ENCODE data around the gene SPRED3. TPM values are rescaled to one million over a fixed set of nuclear protein-coding genes. Genes with fewer than 3 reads are reported as not detected.

SPRED3 gene
- total and polyA plus RNA-seq, 9 of the 15 experiments (the other 6 are each of a cell fraction or from before 2014, with no cell fraction given) = 0.05 to 1.3 (median 0.36) TPM

DNA sequence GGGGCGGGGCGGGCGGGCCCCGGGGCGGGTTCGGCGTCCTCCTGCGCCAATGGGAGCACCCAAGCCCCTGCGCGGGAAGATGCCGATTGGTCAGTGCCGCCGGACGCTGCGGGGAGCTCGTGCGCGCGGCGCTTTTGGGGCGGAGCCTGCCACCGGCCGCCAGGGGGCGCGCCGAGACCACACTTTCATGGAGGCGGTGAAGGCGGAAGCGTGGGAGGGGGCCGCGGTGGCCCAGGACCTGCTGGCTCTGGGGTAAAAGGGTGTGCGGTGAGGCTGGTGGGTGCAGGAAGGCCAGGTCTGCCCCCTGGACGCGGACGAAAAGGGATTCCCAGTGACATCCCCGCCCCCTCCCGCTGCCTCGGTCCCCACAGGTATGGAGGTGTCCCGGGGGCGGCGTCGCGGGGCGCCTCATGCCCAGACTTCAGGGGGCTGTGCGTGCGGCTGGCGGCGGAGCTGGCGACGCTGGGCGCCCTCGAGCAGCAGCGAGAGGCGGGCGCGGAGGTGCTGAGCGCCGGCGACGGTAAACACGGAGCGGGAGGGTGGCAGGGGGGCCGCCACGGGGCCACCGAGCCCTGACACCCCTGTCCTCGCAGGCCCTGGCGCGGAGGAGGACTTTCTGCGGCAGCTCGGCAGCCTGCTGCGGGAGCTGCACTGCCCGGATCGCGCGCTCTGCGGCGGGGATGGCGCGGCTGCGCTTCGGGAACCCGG lies 14.6 kb downstream of the SPRED3 start, which contains the start of gene FAM98C (continued):
- TF ChIP-seq CTCFL (IDR thresholded peaks at IDR 0.05; ENCODE audit: borderline replicate concordance, insufficient read depth, low read depth, low read length, poor library complexity, severe bottlenecking) = peak; percentile 44
- peak; percentile 83; the same call in 1 of the 2 replicates for TF ChIP-seq HNRNPL (IDR thresholded peaks at IDR 0.05; ENCODE audit: low read depth, low read length)
- no peak for TF ChIP-seq MTF1 (CRISPR knock-in tag; IDR thresholded peaks at IDR 0.05; ENCODE audit: borderline replicate concordance)
- no peak for TF ChIP-seq MCM2 (IDR thresholded peaks at IDR 0.05; ENCODE audit: low read depth)
- no peak for TF ChIP-seq CREB5 (CRISPR knock-in tag; IDR thresholded peaks at IDR 0.05)
- peak; percentile 52 for TF ChIP-seq SAP30 (IDR thresholded peaks at IDR 0.05; ENCODE audit: borderline replicate concordance, insufficient read depth, low read depth, low read length, poor library complexity, severe bottlenecking)
- TF ChIP-seq CEBPB (tag; IDR thresholded peaks at IDR 0.05) = no peak
- TF ChIP-seq ARID3A (IDR thresholded peaks at IDR 0.05; ENCODE audit: borderline replicate concordance, low read depth, low read length) = no peak
- no peak for TF ChIP-seq MXD1 (CRISPR knock-in tag; IDR thresholded peaks at IDR 0.05; ENCODE audit: borderline replicate concordance, poor library complexity, severe bottlenecking)
- no peak for TF ChIP-seq MITF (IDR thresholded peaks at IDR 0.05)
- TF ChIP-seq, protein P1, sequence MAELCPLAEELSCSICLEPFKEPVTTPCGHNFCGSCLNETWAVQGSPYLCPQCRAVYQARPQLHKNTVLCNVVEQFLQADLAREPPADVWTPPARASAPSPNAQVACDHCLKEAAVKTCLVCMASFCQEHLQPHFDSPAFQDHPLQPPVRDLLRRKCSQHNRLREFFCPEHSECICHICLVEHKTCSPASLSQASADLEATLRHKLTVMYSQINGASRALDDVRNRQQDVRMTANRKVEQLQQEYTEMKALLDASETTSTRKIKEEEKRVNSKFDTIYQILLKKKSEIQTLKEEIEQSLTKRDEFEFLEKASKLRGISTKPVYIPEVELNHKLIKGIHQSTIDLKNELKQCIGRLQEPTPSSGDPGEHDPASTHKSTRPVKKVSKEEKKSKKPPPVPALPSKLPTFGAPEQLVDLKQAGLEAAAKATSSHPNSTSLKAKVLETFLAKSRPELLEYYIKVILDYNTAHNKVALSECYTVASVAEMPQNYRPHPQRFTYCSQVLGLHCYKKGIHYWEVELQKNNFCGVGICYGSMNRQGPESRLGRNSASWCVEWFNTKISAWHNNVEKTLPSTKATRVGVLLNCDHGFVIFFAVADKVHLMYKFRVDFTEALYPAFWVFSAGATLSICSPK (IDR thresholded peaks at IDR 0.05; ENCODE audit: borderline replicate concordance) = no peak
- TF ChIP-seq STAG1 (CRISPR knock-in tag; IDR thresholded peaks at IDR 0.05; ENCODE audit: borderline replicate concordance) = peak; percentile 78
- TF ChIP-seq KLF6 (CRISPR knock-in tag; IDR thresholded peaks at IDR 0.05; ENCODE audit: borderline replicate concordance) = no peak
- TF ChIP-seq, protein P2, sequence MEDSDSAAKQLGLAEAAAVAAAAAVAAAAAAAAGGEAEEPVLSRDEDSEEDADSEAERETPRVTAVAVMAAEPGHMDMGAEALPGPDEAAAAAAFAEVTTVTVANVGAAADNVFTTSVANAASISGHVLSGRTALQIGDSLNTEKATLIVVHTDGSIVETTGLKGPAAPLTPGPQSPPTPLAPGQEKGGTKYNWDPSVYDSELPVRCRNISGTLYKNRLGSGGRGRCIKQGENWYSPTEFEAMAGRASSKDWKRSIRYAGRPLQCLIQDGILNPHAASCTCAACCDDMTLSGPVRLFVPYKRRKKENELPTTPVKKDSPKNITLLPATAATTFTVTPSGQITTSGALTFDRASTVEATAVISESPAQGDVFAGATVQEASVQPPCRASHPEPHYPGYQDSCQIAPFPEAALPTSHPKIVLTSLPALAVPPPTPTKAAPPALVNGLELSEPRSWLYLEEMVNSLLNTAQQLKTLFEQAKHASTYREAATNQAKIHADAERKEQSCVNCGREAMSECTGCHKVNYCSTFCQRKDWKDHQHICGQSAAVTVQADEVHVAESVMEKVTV (CRISPR knock-in tag; IDR thresholded peaks at IDR 0.05) = peak; percentile 93
